Erythroblast (primary cell): ENCODE measurements around the gene LTB4R2.

ENCODE experiments used
- GATA1 ChIP-seq: IDR thresholded peaks from 2 replicates; pipeline ENCODE4 v1.6.1; 2011; ENCODE audit warnings: low read depth, mild to moderate bottlenecking, control low read depth, low read length, moderate library complexity
- POLR2A ChIP-seq: IDR thresholded peaks from 2 replicates; pipeline ENCODE4 v1.6.1; 2011; ENCODE audit warnings: mild to moderate bottlenecking, low read length

- TF ChIP-seq POLR2A, result no peak
- no peak for TF ChIP-seq GATA1
Observed at GRCh38 chr14:24347134-24347533, 37.2 kb downstream of the LTB4R2 start.
